HTR-8/SVneo (cell line): Measurements from ENCODE around the gene HARS2.
"Not testable (repeated sequence)": the region's sequence is repeated elsewhere in the genome, so short reads cannot be mapped to it uniquely, and the experiment has no call there.

ENCODE experiments used
- DNase-seq: peaks from one replicate; pipeline ENCODE4 v3.0.0; 2011; ENCODE audit warnings: low spot score, mixed read lengths; ENCODE audit not compliant: insufficient read length
- FAIRE-seq: peaks from 2 replicates; lab custom pipeline; 2011; peaks lifted over from hg19 to GRCh38; lab: Jason Lieb, UNC

The HARS2 gene

GRCh38 chr5:140696891-140697492 is 5.7 kb downstream of the HARS2 start:
- FAIRE-seq (no peak), DNase-seq (no peak)

GRCh38 chr5:140700177-140701144 is 9.2 kb downstream of the HARS2 start, which contains the start of gene ZMAT2:
Gene ZMAT2 (plus strand): TSS chr5:140700447. CDS start chr5:140700461, 14 bp downstream.
- DNase-seq (peak; percentile 96), FAIRE-seq (peak; percentile 92)

DNA sequence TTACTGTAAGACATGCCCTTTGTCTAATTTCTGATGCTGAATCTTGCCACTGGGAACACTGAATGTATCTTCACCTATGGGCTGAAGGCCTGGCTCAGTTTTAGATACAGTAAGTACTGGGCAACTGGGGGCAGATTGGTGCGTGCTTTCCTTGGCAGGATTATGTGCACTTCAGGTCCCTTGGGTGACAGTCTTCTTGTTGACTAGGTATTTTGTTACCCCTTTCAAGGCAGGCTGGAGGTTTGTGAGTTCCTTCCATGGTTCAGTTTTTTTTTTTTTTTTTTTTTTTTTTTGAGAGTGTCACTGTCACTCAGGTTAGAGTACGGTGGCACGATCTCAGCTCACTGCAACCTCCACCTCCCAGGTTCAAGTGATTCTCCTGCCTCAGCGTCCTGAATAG is 16.6 kb downstream of the HARS2 start:
- no peak for FAIRE-seq
- no peak for DNase-seq

DNA sequence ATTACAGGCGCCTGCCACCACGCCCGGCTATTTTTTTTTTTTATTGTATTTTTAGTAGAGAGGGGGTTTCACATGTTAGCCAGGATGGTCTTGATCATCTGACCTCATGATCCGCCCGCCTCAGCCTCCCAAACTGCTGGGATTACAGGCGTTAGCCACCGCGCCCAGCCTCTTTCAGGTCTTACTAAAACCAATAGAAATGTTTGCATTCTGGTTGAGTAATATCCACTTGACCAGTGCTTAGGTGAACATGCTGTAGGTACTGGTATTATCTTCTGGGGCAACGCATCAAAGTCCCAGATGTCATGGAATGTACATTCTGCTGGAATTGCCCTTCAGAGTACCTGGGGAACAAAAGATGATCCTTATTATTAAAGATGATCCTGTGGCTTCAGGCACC is 17.5 kb downstream of the HARS2 start:
- not testable (repeated sequence) for DNase-seq

GRCh38 chr5:140710899-140711552 is 19.8 kb downstream of the HARS2 start:
- DNase-seq: peak; percentile 80
- peak; percentile 74 for FAIRE-seq

More for the DNA sequence above, 17.5 kb downstream of the HARS2 start:
- FAIRE-seq: not testable (repeated sequence)

DNA sequence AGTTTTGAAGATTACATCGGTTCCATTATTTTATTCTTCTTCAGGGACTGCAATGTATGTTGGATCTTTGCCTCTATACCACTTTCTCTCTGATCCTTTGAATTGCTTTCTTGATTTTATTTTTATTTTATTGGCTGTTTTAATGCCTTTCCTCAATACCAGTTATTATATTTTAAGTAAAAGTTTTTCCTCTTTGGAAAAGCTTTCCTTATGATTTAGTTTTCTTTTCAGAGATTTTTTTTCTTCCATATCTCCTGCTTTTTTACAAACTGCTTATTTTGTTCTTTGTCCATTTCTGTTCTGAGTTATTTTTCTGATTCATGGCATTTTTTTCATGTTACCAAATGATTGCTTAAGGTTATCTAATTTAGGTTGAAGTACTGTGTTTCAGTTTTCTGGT is 20.5 kb downstream of the HARS2 start:
- no peak for FAIRE-seq
- DNase-seq: no peak

- DNase-seq: no peak
- no peak for FAIRE-seq
Observed at GRCh38 chr5:140713562-140714094, 22.4 kb downstream of the HARS2 start.

DNA sequence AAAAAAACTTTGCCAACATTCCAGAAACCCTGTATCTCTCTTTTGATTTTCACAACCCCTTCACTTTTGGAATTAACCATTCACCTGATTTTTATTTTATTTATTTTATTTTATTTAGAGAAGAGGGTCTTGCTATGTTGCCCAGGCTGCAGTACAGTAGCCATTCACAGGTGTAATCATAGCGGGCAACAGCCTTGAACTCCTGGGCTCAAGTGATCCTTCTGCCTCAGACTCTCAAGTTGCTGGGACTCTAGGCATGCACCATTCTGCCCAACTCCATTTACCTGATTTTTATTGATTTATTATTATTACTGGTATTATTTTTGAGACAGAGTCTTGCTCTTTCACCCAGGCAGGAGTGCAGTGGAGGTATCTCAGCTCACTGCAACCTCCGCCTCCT is 25.0 kb downstream of the HARS2 start:
- not testable (repeated sequence) for DNase-seq, FAIRE-seq

- FAIRE-seq (no peak), DNase-seq (no peak)
Observed at GRCh38 chr5:140718266-140718592, 27.0 kb downstream of the HARS2 start.

- DNase-seq, FAIRE-seq: not testable (repeated sequence)
Observed at GRCh38 chr5:140720738-140721137, 29.5 kb downstream of the HARS2 start.

GRCh38 chr5:140721395-140721794 is 30.1 kb downstream of the HARS2 start:
- FAIRE-seq, DNase-seq: not testable (repeated sequence)

DNA sequence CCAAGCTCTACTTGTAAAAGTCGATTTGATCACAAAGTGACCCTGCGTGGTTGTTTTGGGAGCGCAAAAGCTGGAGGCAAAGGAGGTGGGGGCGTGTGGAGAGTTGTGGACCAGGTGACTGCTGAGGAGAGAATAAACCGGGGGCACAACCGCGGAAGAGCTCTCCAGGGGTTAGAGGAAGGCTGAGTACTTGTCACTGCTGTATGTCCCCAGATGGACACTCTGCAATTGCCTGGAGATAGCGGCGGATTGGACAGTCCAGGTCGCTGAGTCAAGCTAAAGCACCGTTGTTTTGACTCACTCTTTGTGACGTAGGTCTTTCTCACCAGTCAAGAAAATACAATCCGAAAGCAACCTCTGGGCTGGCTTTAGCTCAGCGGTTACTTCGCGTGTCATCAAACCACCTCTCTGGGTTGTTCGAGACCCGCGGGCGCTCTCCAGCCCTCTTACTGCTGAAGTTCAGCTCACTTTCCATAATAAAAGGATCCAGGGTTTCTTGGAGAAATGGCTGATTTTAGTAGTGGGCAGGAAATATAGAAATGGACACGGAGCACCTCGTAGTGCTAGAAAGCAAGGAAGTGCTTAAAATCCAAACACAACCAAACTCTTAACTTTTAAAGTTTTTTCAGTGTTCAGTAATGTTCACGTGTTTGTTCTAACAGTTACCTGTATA is 34.7 kb downstream of the HARS2 start:
- peak; percentile 72 for FAIRE-seq
- peak; percentile 84 for DNase-seq

DNA sequence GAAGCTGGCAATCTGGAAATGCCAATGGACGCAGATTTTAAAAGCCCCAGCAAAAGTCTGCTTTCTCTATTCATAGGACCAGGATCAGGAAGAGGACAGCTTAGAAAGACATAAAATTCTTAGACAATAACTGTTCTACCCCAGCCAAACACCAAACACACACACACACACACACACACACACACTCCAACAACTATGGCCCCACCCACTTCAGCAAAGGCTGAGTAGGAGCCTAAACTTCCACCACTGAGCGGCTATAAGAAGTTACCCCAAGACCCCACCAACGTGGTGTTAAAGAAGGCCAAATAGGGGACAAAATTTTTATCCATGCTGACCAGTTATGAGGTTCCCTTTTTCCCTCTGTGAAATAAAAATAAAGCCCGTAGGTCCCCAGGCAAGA is 41.8 kb downstream of the HARS2 start:
- DNase-seq: no peak
- FAIRE-seq: no peak

DNA sequence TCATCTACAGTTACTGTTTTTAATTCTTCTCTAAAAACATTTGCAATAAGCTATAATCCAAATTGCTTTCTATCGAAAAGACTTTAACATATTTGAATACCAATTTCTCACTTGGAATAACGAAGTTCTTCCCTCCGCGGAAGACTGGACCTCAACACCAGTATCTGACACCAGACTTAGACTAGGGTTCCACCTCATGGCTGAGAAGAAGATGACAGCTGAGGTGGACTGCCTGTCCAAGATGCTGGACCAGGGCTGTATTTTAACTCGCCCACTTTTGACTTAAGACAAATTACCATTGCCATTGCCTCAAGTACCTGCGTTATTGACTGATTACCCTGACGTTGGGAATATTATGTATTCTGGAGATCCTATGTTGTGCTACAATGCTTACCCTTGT is 43.1 kb downstream of the HARS2 start:
- FAIRE-seq: no peak
- DNase-seq: no peak

DNA sequence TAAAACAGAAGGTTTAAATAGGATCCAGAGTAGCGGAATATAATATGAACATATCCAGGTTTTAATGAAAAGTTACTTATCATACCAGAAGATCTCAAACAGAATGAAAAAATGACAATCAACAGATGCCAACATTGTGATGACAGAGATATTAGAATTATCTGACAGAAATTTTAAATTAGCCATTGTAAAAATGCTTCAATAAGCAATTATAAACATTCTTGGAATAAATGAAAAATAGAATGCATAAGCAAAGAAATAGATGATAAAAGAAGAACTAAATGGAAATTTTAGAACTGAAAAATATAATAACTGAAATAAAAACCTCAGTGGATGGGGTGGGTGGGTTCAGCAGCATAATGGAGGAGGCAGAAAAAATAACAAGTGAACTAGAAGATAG is 46.2 kb downstream of the HARS2 start:
- no peak for DNase-seq
- no peak for FAIRE-seq

- DNase-seq (no peak), FAIRE-seq (no peak)
Observed at GRCh38 chr5:140741967-140742366, 50.7 kb downstream of the HARS2 start.
